Keratinocyte (primary cell): ENCODE data around the gene NPY4R. TPM values are rescaled to one million over a fixed set of nuclear protein-coding genes. Genes with fewer than 3 reads are reported as not detected.
"Not testable (repeated sequence)": the region's sequence is repeated elsewhere in the genome, so short reads cannot be mapped to it uniquely, and the experiment has no call there.

ENCODE experiments used
- DNase-seq: peaks from one replicate; pipeline ENCODE4 v3.0.0-alpha.2; 2011; ENCODE audit warnings: low read depth, missing footprints, low spot score
- FAIRE-seq: peaks from 2 replicates; lab custom pipeline; 2011; peaks lifted over from hg19 to GRCh38; lab: Jason Lieb, UNC
- H2AFZ ChIP-seq: 2 replicates; pipeline ENCODE4 v1.6.0; 2012; ENCODE audit warnings: low read length, control low read depth, inconsistent platforms; ENCODE audit not compliant: control insufficient read depth
- H3K27ac ChIP-seq: 2 replicates; pipeline ENCODE4 v1.5.1; 2011; ENCODE audit warnings: low read length; ENCODE audit not compliant: control insufficient read depth, insufficient read depth
- H3K27me3 ChIP-seq: 3 replicates; pipeline ENCODE4 v1.6.0; 2011; ENCODE audit warnings: low read length; ENCODE audit not compliant: control insufficient read depth, insufficient read depth; ENCODE audit errors: extremely low read depth
- H3K36me3 ChIP-seq, 2 experiments: 2 replicates in 1 of 2; 3 replicates in 1 of 2; pipeline ENCODE4 v1.5.1; 2011; ENCODE audit warnings: low read length in 2 of 2, mild to moderate bottlenecking in 1 of 2; ENCODE audit not compliant: control insufficient read depth in 2 of 2, insufficient read depth in 2 of 2; ENCODE audit errors: extremely low read depth in 1 of 2
- H3K4me1 ChIP-seq: 3 replicates; pipeline ENCODE4 v1.5.1; 2011; ENCODE audit warnings: low read length; ENCODE audit not compliant: control insufficient read depth, insufficient read depth; ENCODE audit errors: extremely low read depth
- H3K4me2 ChIP-seq: 3 replicates; pipeline ENCODE4 v1.6.0; 2011; ENCODE audit warnings: low read depth, low read length; ENCODE audit not compliant: control insufficient read depth, insufficient read depth; ENCODE audit errors: extremely low read depth
- H3K4me3 ChIP-seq, 3 experiments: fragments of 200-600 bp in 1 of 3; sonication (generic) in 1 of 3; 2 replicates in 2 of 3; 3 replicates in 1 of 3; pipeline ENCODE4 v1.5.1; 2011 to 2016; ENCODE audit warnings: low read length in 3 of 3, mild to moderate bottlenecking in 3 of 3, control low read depth in 2 of 3, inconsistent platforms in 1 of 3, low read depth in 1 of 3, mixed read lengths in 1 of 3, mixed run types in 1 of 3, moderate library complexity in 1 of 3; ENCODE audit not compliant: control insufficient read depth in 2 of 3, insufficient read depth in 2 of 3; ENCODE audit errors: extremely low read depth in 1 of 3
- H3K79me2 ChIP-seq: 2 replicates; pipeline ENCODE4 v1.6.0; 2012; ENCODE audit warnings: low read length; ENCODE audit not compliant: control insufficient read depth, insufficient read depth
- H3K9ac ChIP-seq: 3 replicates; pipeline ENCODE4 v1.6.0; 2011; ENCODE audit warnings: low read length; ENCODE audit not compliant: control insufficient read depth, insufficient read depth; ENCODE audit errors: extremely low read depth
- H3K9me1 ChIP-seq: 3 replicates; pipeline ENCODE4 v1.6.0; 2011; ENCODE audit warnings: low read length; ENCODE audit not compliant: control insufficient read depth, insufficient read depth; ENCODE audit errors: extremely low read depth
- H3K9me3 ChIP-seq: 2 replicates; pipeline ENCODE4 v1.5.1; 2012; ENCODE audit warnings: low read depth, low read length; ENCODE audit not compliant: control insufficient read depth
- H4K20me1 ChIP-seq: 3 replicates; pipeline ENCODE4 v1.6.0; 2011; ENCODE audit warnings: low read length; ENCODE audit not compliant: control insufficient read depth, insufficient read depth; ENCODE audit errors: extremely low read depth
- CTCF ChIP-seq, 3 experiments: IDR thresholded peaks in 1 of 3; conservative IDR thresholded peaks in 1 of 3; optimal IDR thresholded peaks in 1 of 3; 2 replicates in 2 of 3; 3 replicates in 1 of 3; pipeline versions ENCODE3 to v1.5.1; 2011; ENCODE audit warnings: low read length in 3 of 3, mild to moderate bottlenecking in 3 of 3, moderate library complexity in 2 of 3, control low read depth in 1 of 3, inconsistent platforms in 1 of 3; ENCODE audit not compliant: insufficient read depth in 2 of 3; ENCODE audit errors: extremely low read depth in 1 of 3
- EZH2 ChIP-seq: IDR thresholded peaks from one replicate; pipeline ENCODE4 v1.6.1; 2012; ENCODE audit warnings: inconsistent platforms, mild to moderate bottlenecking, low read length, moderate library complexity
- dilution Hi-C: fragments of 300-500 bp; cut with MboI; formaldehyde crosslinking; loops from one replicate; pipeline ENCODE4 v1.7.0; 2020; ENCODE audit warnings: low sequenced_read_pairs; ENCODE audit not compliant: extremely low pct_ligation_motif_present
- polyA plus RNA-seq, 5 experiments: library from polyadenylated mRNA; depleted of rRNA in 3 of 5; stranded (reverse) in 3 of 5; stranded (forward) in 1 of 5; unstranded in 1 of 5; fragments of >200 nt; gene quantifications; 1 replicate in 1 of 5; 2 replicates in 3 of 5; 3 replicates in 1 of 5; pipeline versions ENCODE4 v1.2.1 to v1.2.3, GENCODE V29; 2011 to 2012; ENCODE audit warnings: missing spikeins in 2 of 5, low read depth in 1 of 5, low replicate concordance in 1 of 5

Gene NPY4R
- polyA plus RNA-seq, 1 donor (not counting 4 experiments of a cell fraction or from before 2014, with no cell fraction given): 0.80 TPM

GRCh38 chr10:46514431-46514861 is 48.7 kb upstream of the NPY4R start:
- Histone ChIP-seq H3K9me1 (no peaks in the 10 kb centered on the region), H3K79me2 (no peaks in the 10 kb centered on the region), H3K4me2 (no peak overlapping the region), H2AFZ (no peak overlapping the region), H3K9ac (no peak overlapping the region), H3K9me3 (no peaks in the 10 kb centered on the region), H3K4me3 (no peak overlapping the region), H3K4me1 (peaks cover 5% of the 10 kb centered on the region), H3K27me3 (peaks cover 8% of the 10 kb centered on the region), H3K36me3 (no peaks in the 10 kb centered on the region), H4K20me1 (no peaks in the 10 kb centered on the region), H3K27ac (no peak overlapping the region)
- dilution Hi-C loops: no loop called here
- FAIRE-seq (no peak), DNase-seq (no peak)
- TF ChIP-seq CTCF (optimal IDR thresholded peaks at IDR 0.05 in 1 of 3, IDR thresholded peaks at IDR 0.05 in 1 of 3, conservative IDR thresholded peaks at IDR 0.05 in 1 of 3; ENCODE audit: extremely low read depth in 1 of 3, insufficient read depth in 2 of 3, low read length in 3 of 3) (no peak), EZH2 (no peak)

GRCh38 chr10:46513333-46513732 is 47.6 kb upstream of the NPY4R start:
- H3K9me1 ChIP-seq, dilution Hi-C loops, H3K36me3 ChIP-seq, FAIRE-seq, H3K27me3 ChIP-seq, DNase-seq, H3K4me3 ChIP-seq, H3K9me3 ChIP-seq, H3K4me1 ChIP-seq, H3K27ac ChIP-seq, H3K79me2 ChIP-seq, H2AFZ ChIP-seq, H3K9ac ChIP-seq, H4K20me1 ChIP-seq, H3K4me2 ChIP-seq: not testable (repeated sequence)

- H2AFZ ChIP-seq, dilution Hi-C loops: not testable (repeated sequence)
Measured at GRCh38 chr10:46512725-46513124, 47.0 kb upstream of the NPY4R start.

GRCh38 chr10:46512002-46512401 is 46.2 kb upstream of the NPY4R start:
- H3K9me3 ChIP-seq, H2AFZ ChIP-seq, H3K36me3 ChIP-seq, dilution Hi-C loops, H3K9ac ChIP-seq, DNase-seq, H3K4me1 ChIP-seq, H3K4me3 ChIP-seq, H3K79me2 ChIP-seq, H3K27ac ChIP-seq, H4K20me1 ChIP-seq, H3K4me2 ChIP-seq, H3K27me3 ChIP-seq, H3K9me1 ChIP-seq: not testable (repeated sequence)
- peak; percentile 86 for FAIRE-seq

More at GRCh38 chr10:46512725-46513124, 47.0 kb upstream of the NPY4R start:
- H3K4me2 ChIP-seq, FAIRE-seq, H3K9me1 ChIP-seq, H3K4me3 ChIP-seq, H3K79me2 ChIP-seq, H3K36me3 ChIP-seq, H3K27me3 ChIP-seq, H3K9ac ChIP-seq, H3K4me1 ChIP-seq, DNase-seq, H3K27ac ChIP-seq, H3K9me3 ChIP-seq, H4K20me1 ChIP-seq: not testable (repeated sequence)
